Neuronal stem cell (in vitro differentiated cells): ENCODE measurements around the gene NDUFAF5.

ENCODE experiments used
- DNase-seq: peaks from one replicate; pipeline ENCODE4 v3.0.0-alpha.2; 2013; ENCODE audit warnings: low spot score
- H2AFZ ChIP-seq: one replicate; pipeline ENCODE4 v1.6.1; 2013; ENCODE audit warnings: mild to moderate bottlenecking, low read length, inconsistent platforms
- H2AK5ac ChIP-seq: 2 replicates; pipeline ENCODE4 v1.6.1; 2013; ENCODE audit warnings: low read depth, mild to moderate bottlenecking, inconsistent platforms, low read length, moderate library complexity, mixed read lengths
- H2BK120ac ChIP-seq: 2 replicates; pipeline ENCODE4 v1.6.1; 2013; ENCODE audit warnings: low read depth, mild to moderate bottlenecking, inconsistent platforms, low read length, moderate library complexity, mixed read lengths
- H2BK12ac ChIP-seq: one replicate; pipeline ENCODE4 v1.6.1; 2013; ENCODE audit warnings: low read length, inconsistent platforms
- H2BK15ac ChIP-seq: 2 replicates; pipeline ENCODE4 v1.6.1; 2013; ENCODE audit warnings: mild to moderate bottlenecking, low read length, inconsistent platforms, mixed read lengths
- H2BK5ac ChIP-seq: one replicate; pipeline ENCODE4 v1.6.1; 2013; ENCODE audit warnings: inconsistent platforms, mild to moderate bottlenecking, low read length, moderate library complexity
- H3K14ac ChIP-seq: one replicate; pipeline ENCODE4 v1.6.1; 2013; ENCODE audit warnings: low read length, inconsistent platforms
- H3K18ac ChIP-seq: 2 replicates; pipeline ENCODE4 v1.6.1; 2013; ENCODE audit warnings: low read length, inconsistent platforms
- H3K23ac ChIP-seq: 2 replicates; pipeline ENCODE4 v1.6.1; 2013; ENCODE audit warnings: low read depth, mild to moderate bottlenecking, mixed read lengths, low read length, inconsistent platforms; ENCODE audit not compliant: poor library complexity
- H3K27ac ChIP-seq: replicated peaks from 3 replicates; pipeline ENCODE4 v1.5.1; 2013; ENCODE audit warnings: low read length, inconsistent platforms
- H3K27me3 ChIP-seq, 3 experiments: 2 replicates each; pipeline ENCODE4 v1.6.1; 2013; ENCODE audit warnings: low read length in 3 of 3, mild to moderate bottlenecking in 2 of 3, inconsistent platforms in 1 of 3, low read depth in 1 of 3, mixed read lengths in 1 of 3, moderate library complexity in 1 of 3; ENCODE audit not compliant: control insufficient read depth in 3 of 3, insufficient read depth in 3 of 3
- H3K36me3 ChIP-seq, 2 donors: replicated peaks in 1 of 2; 2 replicates each; pipeline ENCODE4 v1.6.1; 2013; ENCODE audit warnings: low read length in 2 of 2; ENCODE audit not compliant: control insufficient read depth in 2 of 2, insufficient read depth in 2 of 2
- H3K4ac ChIP-seq: 2 replicates; pipeline ENCODE4 v1.6.1; 2013; ENCODE audit warnings: inconsistent platforms, mild to moderate bottlenecking, low read length, moderate library complexity
- H3K4me1 ChIP-seq, 2 donors: 1 replicate in 1 of 2; 2 replicates in 1 of 2; pipeline ENCODE4 v1.6.1; 2013; ENCODE audit warnings: low read length in 2 of 2, low read depth in 1 of 2; ENCODE audit not compliant: control insufficient read depth in 2 of 2, insufficient read depth in 1 of 2
- H3K4me2 ChIP-seq: one replicate; pipeline ENCODE4 v1.6.1; 2013; ENCODE audit warnings: mild to moderate bottlenecking, low read length, inconsistent platforms; ENCODE audit not compliant: insufficient read depth, poor library complexity, severe bottlenecking
- H3K4me3 ChIP-seq, 2 donors: 2 replicates each; pipeline ENCODE4 v1.5.1; 2013; ENCODE audit warnings: low read length in 2 of 2, mild to moderate bottlenecking in 2 of 2, inconsistent platforms in 1 of 2, moderate library complexity in 1 of 2
- H3K79me1 ChIP-seq: one replicate; pipeline ENCODE4 v1.6.1; 2013; ENCODE audit warnings: low read depth, mild to moderate bottlenecking, inconsistent platforms, low read length, moderate library complexity
- H3K9ac ChIP-seq: one replicate; pipeline ENCODE4 v1.6.1; 2013; ENCODE audit warnings: mild to moderate bottlenecking, low read depth, low read length, inconsistent platforms; ENCODE audit not compliant: poor library complexity
- H3K9me3 ChIP-seq, 2 donors: replicated peaks in 1 of 2; 2 replicates each; pipeline versions ENCODE3 to v1.6.1; 2013; ENCODE audit warnings: low read length in 2 of 2, mild to moderate bottlenecking in 2 of 2, inconsistent platforms in 1 of 2, low read depth in 1 of 2, mixed read lengths in 1 of 2, moderate library complexity in 1 of 2; ENCODE audit not compliant: control insufficient read depth in 2 of 2, insufficient read depth in 1 of 2
- H4K8ac ChIP-seq: one replicate; pipeline ENCODE4 v1.6.1; 2013; ENCODE audit warnings: low read depth, mild to moderate bottlenecking, inconsistent platforms, low read length, moderate library complexity
- H4K91ac ChIP-seq: one replicate; pipeline ENCODE4 v1.6.1; 2013; ENCODE audit warnings: low read length, low read depth, mild to moderate bottlenecking, inconsistent platforms; ENCODE audit not compliant: poor library complexity
- WGBS, 2 donors: extraction: QIAGEN DNeasy Blood & Tissue Kit; methylation state at CpG; one replicate each; pipeline ENCODE4 v1.1.7; 2013; ENCODE audit warnings: missing lambda C conversion rate in 2 of 2, mixed read lengths in 1 of 2; ENCODE audit not compliant: insufficient read length in 2 of 2, insufficient replicate concordance in 1 of 2; ENCODE audit errors: extremely low coverage in 2 of 2; 5-methylcytosine and 5-hydroxymethylcytosine counted together

NDUFAF5 gene

GRCh38 chr20:13839421-13840092 lies 54.7 kb downstream of the NDUFAF5 start:
- no peaks in the 10 kb centered on the region for H3K79me1 ChIP-seq
- no peak overlapping the region for H4K8ac ChIP-seq
- H3K18ac ChIP-seq, result no peak overlapping the region
- H3K9me3 ChIP-seq, result no peaks in the 10 kb centered on the region
- H2BK15ac ChIP-seq, result no peak overlapping the region
- no peak overlapping the region for H4K91ac ChIP-seq
- no peak overlapping the region for H3K14ac ChIP-seq
- no peak overlapping the region for H2BK5ac ChIP-seq
- H3K23ac ChIP-seq, result no peak overlapping the region
- H3K27me3 ChIP-seq, result peaks cover 0 to 15% (median 0%) of the 10 kb centered on the region in 3 experiments
- H3K4me3 ChIP-seq, result no peak overlapping the region
- no peak overlapping the region for H2AFZ ChIP-seq
- H3K4ac ChIP-seq, result no peak overlapping the region
- no peak for DNase-seq
- no peak overlapping the region for H3K27ac ChIP-seq
- no CpG with 5 or more reads among the region's 4 CpGs for WGBS, 2 donors
- no peak overlapping the region for H3K4me2 ChIP-seq
- no peaks in the 10 kb centered on the region for H3K36me3 ChIP-seq
- H2AK5ac ChIP-seq, result no peak overlapping the region
- H2BK12ac ChIP-seq, result no peak overlapping the region
- H3K4me1 ChIP-seq, result peaks cover 0 to 4% of the 10 kb centered on the region in 2 donors
- H2BK120ac ChIP-seq, result no peak overlapping the region
- H3K9ac ChIP-seq, result no peak overlapping the region

GRCh38 chr20:13840093-13840465 lies 55.3 kb downstream of the NDUFAF5 start:
- no peaks in the 10 kb centered on the region for H3K79me1 ChIP-seq
- no peaks in the 10 kb centered on the region for H3K9me3 ChIP-seq
- H3K4me3 ChIP-seq, result no peak overlapping the region
- H3K36me3 ChIP-seq, result no peaks in the 10 kb centered on the region
- no peak overlapping the region for H3K14ac ChIP-seq
- no peak overlapping the region for H4K8ac ChIP-seq
- H2BK120ac ChIP-seq, result no peak overlapping the region
- H4K91ac ChIP-seq, result no peak overlapping the region
- no peak overlapping the region for H3K18ac ChIP-seq
- DNase-seq, result no peak
- H3K23ac ChIP-seq, result no peak overlapping the region
- H3K27ac ChIP-seq, result no peak overlapping the region
- H3K4me2 ChIP-seq, result no peak overlapping the region
- no peak overlapping the region for H2BK12ac ChIP-seq
- peaks cover 0 to 15% (median 0%) of the 10 kb centered on the region in 3 experiments for H3K27me3 ChIP-seq
- H3K4ac ChIP-seq, result no peak overlapping the region
- no peak overlapping the region for H2BK5ac ChIP-seq
- no peak overlapping the region for H3K9ac ChIP-seq
- no peak overlapping the region for H2BK15ac ChIP-seq
- no peak overlapping the region for H2AK5ac ChIP-seq
- H3K4me1 ChIP-seq, result peaks cover 0 to 4% of the 10 kb centered on the region in 2 donors
- WGBS, 2 donors, result no CpG with 5 or more reads among the region's 4 CpGs
- H2AFZ ChIP-seq, result no peak overlapping the region

GRCh38 chr20:13841206-13841605 lies 56.4 kb downstream of the NDUFAF5 start:
- H3K4me2 ChIP-seq, result no peak overlapping the region
- no peak overlapping the region for H4K91ac ChIP-seq
- no CpG with 5 or more reads among the region's 3 CpGs for WGBS, 2 donors
- H3K27me3 ChIP-seq, result peaks cover 0 to 15% (median 0%) of the 10 kb centered on the region in 3 experiments
- no peak overlapping the region for H3K27ac ChIP-seq
- H3K14ac ChIP-seq, result no peak overlapping the region
- no peak overlapping the region for H3K23ac ChIP-seq
- no peaks in the 10 kb centered on the region for H3K79me1 ChIP-seq
- no peak overlapping the region for H2BK15ac ChIP-seq
- H2BK12ac ChIP-seq, result no peak overlapping the region
- peaks cover 0 to 4% of the 10 kb centered on the region in 2 donors for H3K4me1 ChIP-seq
- H2AFZ ChIP-seq, result no peak overlapping the region
- no peak for DNase-seq
- H2BK5ac ChIP-seq, result no peak overlapping the region
- H3K4ac ChIP-seq, result no peak overlapping the region
- no peak overlapping the region for H2AK5ac ChIP-seq
- no peaks in the 10 kb centered on the region for H3K36me3 ChIP-seq
- H3K9ac ChIP-seq, result no peak overlapping the region
- no peak overlapping the region for H4K8ac ChIP-seq
- H3K18ac ChIP-seq, result no peak overlapping the region
- no peaks in the 10 kb centered on the region for H3K9me3 ChIP-seq
- H3K4me3 ChIP-seq, result no peak overlapping the region
- no peak overlapping the region for H2BK120ac ChIP-seq

- no peak overlapping the region for H3K4me2 ChIP-seq
- H3K18ac ChIP-seq, result no peak overlapping the region
- H2AFZ ChIP-seq, result no peak overlapping the region
- no peak overlapping the region for H3K23ac ChIP-seq
- no peak overlapping the region for H2BK12ac ChIP-seq
- no peak overlapping the region for H4K91ac ChIP-seq
- no peak overlapping the region for H4K8ac ChIP-seq
- H3K9ac ChIP-seq, result no peak overlapping the region
- H3K36me3 ChIP-seq, result no peaks in the 10 kb centered on the region
- WGBS, 2 donors, result no CpG with 5 or more reads among the region's 4 CpGs
- H3K79me1 ChIP-seq, result no peaks in the 10 kb centered on the region
- peaks cover 0 to 4% of the 10 kb centered on the region in 2 donors for H3K4me1 ChIP-seq
- H3K27ac ChIP-seq, result no peak overlapping the region
- no peak overlapping the region for H2BK15ac ChIP-seq
- H2AK5ac ChIP-seq, result no peak overlapping the region
- H2BK5ac ChIP-seq, result no peak overlapping the region
- no peak overlapping the region for H3K4ac ChIP-seq
- peaks cover 0 to 12% (median 0%) of the 10 kb centered on the region in 3 experiments for H3K27me3 ChIP-seq
- DNase-seq, result no peak
- no peak overlapping the region for H3K4me3 ChIP-seq
- no peak overlapping the region for H3K14ac ChIP-seq
- no peaks in the 10 kb centered on the region for H3K9me3 ChIP-seq
- H2BK120ac ChIP-seq, result no peak overlapping the region
Measured at GRCh38 chr20:13844296-13844695, 59.5 kb downstream of the NDUFAF5 start.
